SK-N-SH treated with all-trans-retinoic acid at 6 μM for 48 hours (cell line): Measurements from ENCODE around the gene JAML.

Source experiments
- ARNTL ChIP-seq: fragments of 450-650 bp; formaldehyde crosslinking; IDR thresholded peaks from 2 replicates; pipeline ENCODE4 v1.5.0; 2020; ENCODE audit warnings: low read depth, mild to moderate bottlenecking, moderate library complexity, borderline replicate concordance
- CREB5 ChIP-seq: fragments of 250-450 bp; sonication (Bioruptor Pico); IDR thresholded peaks from 2 replicates; pipeline ENCODE4 v1.5.1; 2020; ENCODE audit warnings: low read depth, mild to moderate bottlenecking, moderate library complexity
- TOX ChIP-seq: fragments of 250-450 bp; sonication (Bioruptor Pico); IDR thresholded peaks from 2 replicates; pipeline ENCODE4 v1.8.0; 2021; ENCODE audit warnings: mild to moderate bottlenecking, moderate library complexity, borderline replicate concordance

GRCh38 chr11:118152020-118152551 is 72.7 kb downstream of the JAML start:
- TF ChIP-seq TOX: no peak
- TF ChIP-seq CREB5 (CRISPR knock-in tag): no peak
- TF ChIP-seq ARNTL (CRISPR knock-in tag): no peak
